Measurements from ENCODE around the gene BMP10.

BMP10 gene

GRCh38 chr2:68880213-68880612, 9.0 kb upstream of the BMP10 start:
- no peak for TF ChIP-seq CTCF (IDR thresholded peaks at IDR 0.05; ENCODE audit: control insufficient read depth, extremely low read depth, insufficient read depth)
- DNase-seq (ENCODE audit: low read depth), result no peak
- no peak overlapping the region for H3K4me3 ChIP-seq (ENCODE audit: low read depth, low read length)

- H3K4me3 ChIP-seq (ENCODE audit: low read depth, low read length), result no peak overlapping the region
- no peak for TF ChIP-seq CTCF (IDR thresholded peaks at IDR 0.05; ENCODE audit: control insufficient read depth, extremely low read depth, insufficient read depth)
- DNase-seq (ENCODE audit: low read depth), result no peak
Observed at GRCh38 chr2:68879296-68879695, 8.1 kb upstream of the BMP10 start.

- DNase-seq (ENCODE audit: low read depth), result no peak
- no peak overlapping the region for H3K4me3 ChIP-seq (ENCODE audit: low read depth, low read length)
- TF ChIP-seq CTCF (IDR thresholded peaks at IDR 0.05; ENCODE audit: control insufficient read depth, extremely low read depth, insufficient read depth), result no peak
Observed at GRCh38 chr2:68878753-68879152, 7.6 kb upstream of the BMP10 start.

- TF ChIP-seq CTCF (IDR thresholded peaks at IDR 0.05; ENCODE audit: control insufficient read depth, extremely low read depth, insufficient read depth), result no peak
- no peak overlapping the region for H3K4me3 ChIP-seq (ENCODE audit: low read depth, low read length)
- no peak for DNase-seq (ENCODE audit: low read depth)
Observed at GRCh38 chr2:68878071-68878711, 7.0 kb upstream of the BMP10 start.

GRCh38 chr2:68877079-68877772, 6.0 kb upstream of the BMP10 start:
- no peak for DNase-seq (ENCODE audit: low read depth)
- no peak for TF ChIP-seq CTCF (IDR thresholded peaks at IDR 0.05; ENCODE audit: control insufficient read depth, extremely low read depth, insufficient read depth)
- H3K4me3 ChIP-seq (ENCODE audit: low read depth, low read length), result no peak overlapping the region

GRCh38 chr2:68870215-68870614, 982 bp downstream of the BMP10 start:
- no peak overlapping the region for H3K4me3 ChIP-seq (ENCODE audit: low read depth, low read length)
- TF ChIP-seq CTCF (IDR thresholded peaks at IDR 0.05; ENCODE audit: control insufficient read depth, extremely low read depth, insufficient read depth), result no peak
- DNase-seq (ENCODE audit: low read depth), result no peak

- TF ChIP-seq CTCF (IDR thresholded peaks at IDR 0.05; ENCODE audit: control insufficient read depth, extremely low read depth, insufficient read depth), result no peak
- no peak overlapping the region for H3K4me3 ChIP-seq (ENCODE audit: low read depth, low read length)
- DNase-seq (ENCODE audit: low read depth), result no peak
Observed at GRCh38 chr2:68865108-68865507, 6.1 kb downstream of the BMP10 start.
